Measurements from ENCODE around the gene RNF217. TPM values are rescaled to one million over a fixed set of nuclear protein-coding genes. Genes with fewer than 3 reads are reported as not detected.
"Not testable (repeated sequence)": the region's sequence is repeated elsewhere in the genome, so short reads cannot be mapped to it uniquely, and the experiment has no call there.

RNF217 gene
- total RNA-seq, 1 donor from 2014 or later: 0.64 TPM

DNA sequence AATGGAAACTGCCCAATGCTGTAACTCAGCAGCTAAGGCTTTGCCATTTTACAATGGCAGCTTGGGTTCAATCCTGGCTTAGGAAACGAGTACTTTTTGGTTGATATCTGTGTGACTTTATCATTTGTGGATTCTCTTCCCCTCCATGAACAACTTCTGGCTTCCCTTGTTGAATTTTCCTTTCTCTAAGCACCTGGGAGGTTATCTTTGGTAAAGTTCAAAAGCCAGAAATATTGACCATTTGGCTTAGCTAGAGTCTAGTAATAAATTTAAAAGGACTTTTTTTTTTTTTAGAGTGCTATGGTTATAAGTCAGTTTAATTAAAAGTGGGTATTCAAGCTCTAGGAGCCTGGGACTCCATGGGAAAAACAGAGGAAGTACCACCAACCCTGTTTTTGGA lies 159.7 kb downstream of the RNF217 start:
- intact Hi-C loops (cut with micrococcal nuclease): no loop called here

DNA sequence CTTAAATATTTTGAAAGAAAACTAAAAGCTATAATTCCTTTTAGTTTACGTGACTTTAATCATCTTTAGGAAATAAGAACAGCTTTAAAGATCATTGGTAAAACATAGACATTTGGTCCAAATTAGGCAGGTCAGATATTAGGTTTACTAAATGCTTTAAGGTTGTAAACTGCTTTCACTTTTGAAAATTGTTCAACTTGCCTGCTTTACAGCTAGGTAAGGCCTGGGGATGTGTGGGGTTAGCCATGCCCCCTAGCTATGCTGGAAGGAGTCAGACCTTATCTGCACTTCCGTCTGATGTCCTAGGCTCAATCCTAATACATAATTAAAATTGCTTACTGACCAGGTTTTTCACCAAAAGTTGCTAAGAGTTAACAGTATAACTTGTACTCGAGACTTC lies 160.8 kb downstream of the RNF217 start:
- intact Hi-C loops (cut with micrococcal nuclease): no loop called here

DNA sequence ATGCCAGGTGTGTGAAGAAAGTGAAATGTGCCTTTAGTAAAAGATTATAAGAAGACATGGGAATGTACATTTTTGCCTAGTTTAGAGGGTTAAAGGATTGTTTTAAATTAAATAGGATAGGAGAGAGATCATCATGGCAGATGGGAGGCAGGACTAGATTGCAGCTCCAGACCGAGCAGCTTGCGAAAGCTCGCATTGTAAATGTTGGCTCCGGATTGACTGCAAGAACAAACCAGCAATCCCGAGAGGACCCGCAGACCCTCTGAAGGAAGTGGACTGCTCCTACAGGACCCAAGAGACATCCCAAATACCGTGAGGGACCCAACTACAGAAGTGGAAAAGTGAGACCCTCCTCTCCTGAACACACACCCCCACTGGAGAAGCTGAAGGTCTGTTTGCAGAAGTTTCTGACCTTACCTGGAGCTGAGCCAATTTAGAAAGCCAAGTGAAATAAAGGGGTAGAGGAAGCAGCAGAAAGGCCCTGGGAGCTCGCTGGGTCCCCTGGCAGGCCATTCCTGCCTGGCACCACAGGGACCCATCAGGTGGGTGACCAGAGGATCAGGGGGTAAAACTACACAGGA lies 161.3 kb downstream of the RNF217 start:
- intact Hi-C loops (cut with micrococcal nuclease): no loop called here

DNA sequence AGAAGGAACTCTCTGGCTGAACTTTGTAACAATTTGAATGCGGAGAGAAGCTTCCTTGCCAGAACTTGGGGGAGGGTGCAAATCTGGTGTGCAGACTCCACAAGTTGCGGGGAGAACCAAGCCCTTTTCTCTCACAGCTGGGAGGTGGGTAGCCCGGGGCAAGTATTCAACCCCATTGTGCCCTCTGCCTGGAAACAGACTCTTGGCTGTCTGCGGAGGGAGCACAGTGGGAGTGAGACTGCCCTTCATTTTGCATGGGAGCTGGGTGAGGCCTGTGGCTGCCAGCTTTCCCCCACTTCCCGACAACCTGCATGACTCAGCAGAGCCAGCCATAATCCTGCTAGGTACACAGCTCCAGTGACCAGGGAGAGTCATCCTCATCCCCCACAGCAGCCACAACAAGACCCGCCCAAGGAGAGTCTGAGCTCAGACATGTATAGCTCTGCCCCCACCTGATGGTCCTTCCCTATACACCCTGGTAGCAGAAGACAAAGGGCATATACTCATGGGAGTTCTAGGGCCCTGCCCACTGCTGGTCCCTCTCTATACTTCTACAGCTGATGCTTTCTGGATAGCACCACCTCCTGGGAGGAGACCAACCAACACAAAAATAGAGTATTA lies 161.9 kb downstream of the RNF217 start:
- intact Hi-C loops (cut with micrococcal nuclease): no loop called here

DNA sequence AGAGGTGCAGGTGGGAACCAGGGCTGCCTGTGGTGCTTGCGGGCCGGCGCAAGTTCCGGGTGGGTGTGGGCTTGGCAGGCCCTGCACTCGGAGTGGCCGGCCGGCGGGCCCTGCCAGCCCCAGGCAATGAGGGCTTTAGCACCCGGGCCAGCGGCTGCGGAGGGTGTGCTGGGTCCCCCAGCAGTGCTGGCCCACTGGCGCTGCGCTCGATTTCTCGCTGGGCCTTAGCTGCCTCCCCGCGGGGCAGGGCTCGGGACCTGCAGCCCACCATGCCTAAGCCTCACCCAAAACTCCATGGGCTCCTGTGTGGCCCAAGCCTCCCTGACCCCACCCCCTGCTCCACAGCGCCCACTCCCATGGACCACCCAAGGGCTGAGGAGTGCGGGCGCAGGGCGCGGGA lies 163.6 kb downstream of the RNF217 start:
- intact Hi-C loops (cut with micrococcal nuclease): not testable (repeated sequence)

DNA sequence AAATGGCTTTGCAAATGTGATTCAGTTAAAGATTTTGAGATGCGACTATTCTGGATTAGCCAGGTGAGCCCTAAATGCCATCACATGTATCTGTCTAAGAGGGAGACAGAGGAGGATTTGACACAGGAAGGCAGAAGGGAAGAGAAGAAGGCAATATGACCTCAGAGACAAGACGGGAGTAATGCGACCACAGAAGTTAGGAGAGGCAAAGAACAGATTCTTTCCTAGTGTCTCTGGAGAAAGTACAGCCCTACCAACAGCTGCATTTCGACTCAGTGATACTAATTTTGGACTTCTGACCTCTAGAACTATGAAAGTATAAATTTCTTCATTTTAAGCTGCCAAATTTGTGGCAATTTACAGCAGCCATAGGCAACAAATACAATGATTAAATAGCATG lies 167.1 kb downstream of the RNF217 start:
- intact Hi-C loops (cut with micrococcal nuclease): no loop called here

DNA sequence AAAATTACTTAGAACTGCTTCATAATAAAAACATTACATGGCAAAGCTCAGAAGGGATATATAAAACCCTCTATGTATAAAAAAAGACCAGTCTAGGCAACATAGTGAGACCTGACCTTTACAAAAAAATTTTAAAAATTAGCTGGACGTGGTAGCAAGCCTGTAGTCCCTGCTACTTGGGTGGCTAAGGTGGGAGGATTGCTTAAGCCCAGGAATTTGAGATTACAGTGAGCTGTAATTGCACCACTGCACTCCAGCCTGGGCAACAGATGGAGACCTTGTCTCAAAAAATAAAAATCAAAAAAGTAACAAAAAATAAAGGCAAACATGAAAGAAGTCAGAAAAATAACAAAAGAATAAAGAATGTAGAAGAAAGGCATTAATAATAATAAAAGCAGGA lies 169.8 kb downstream of the RNF217 start:
- intact Hi-C loops (cut with micrococcal nuclease): no loop called here

DNA sequence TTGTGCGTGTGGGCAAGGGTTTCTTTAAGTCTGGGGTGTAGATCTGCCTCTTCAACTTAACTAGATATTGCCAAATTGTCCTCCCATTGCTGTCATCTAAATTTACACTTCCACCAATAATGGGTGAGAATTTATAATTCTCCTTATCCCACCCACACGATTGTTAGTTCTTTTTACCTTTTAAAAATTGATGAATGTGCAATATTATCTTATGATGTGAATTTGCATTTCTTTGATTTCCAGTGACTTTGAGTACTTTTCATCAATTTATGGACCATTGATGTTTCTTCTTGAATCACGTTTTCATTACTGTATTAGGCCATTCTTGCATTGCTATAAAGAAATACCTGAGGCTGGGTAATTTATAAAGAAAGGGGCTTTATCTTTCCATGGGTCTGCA lies 174.1 kb downstream of the RNF217 start:
- intact Hi-C loops (cut with micrococcal nuclease): no loop called here

DNA sequence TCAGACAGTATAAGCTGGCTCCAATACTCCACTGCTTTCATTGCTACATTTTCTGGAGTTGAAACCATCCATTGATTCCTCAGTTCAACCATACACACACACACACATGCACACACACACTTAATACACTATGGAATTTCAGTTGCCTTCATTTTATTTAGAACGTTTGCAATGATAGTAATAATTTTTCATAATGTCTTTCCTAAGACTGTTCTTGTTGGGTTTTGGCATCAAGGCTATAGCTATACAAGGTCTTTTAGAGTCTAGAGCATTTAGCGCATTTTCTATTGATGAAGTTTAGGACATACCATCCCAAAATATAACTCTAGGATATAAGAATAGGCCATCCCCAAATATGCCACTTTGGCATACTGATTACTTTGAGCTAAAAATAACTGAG lies 175.8 kb downstream of the RNF217 start:
- intact Hi-C loops (cut with micrococcal nuclease): no loop called here

DNA sequence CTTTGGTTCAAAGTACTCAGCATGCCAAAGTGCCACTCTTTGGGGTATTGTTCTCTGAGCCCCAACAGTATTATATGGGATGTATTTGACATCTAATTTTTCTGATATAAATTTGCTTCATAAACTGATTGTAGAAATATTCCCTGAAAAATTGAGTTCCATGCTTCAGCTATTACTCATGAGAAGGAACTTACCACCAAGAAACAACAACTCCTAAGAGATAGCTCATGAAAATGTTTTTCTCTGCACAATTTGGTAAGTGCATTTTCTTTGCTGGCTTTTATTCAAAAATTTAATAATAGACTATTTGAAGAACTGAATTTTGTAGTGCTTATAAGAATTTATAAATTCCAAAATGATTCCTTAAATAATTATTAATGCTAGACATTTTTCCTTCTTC lies 178.6 kb downstream of the RNF217 start:
- intact Hi-C loops (cut with micrococcal nuclease): no loop called here

Other genes starting within 250 kb of the RNF217 start
- not detected in 2 replicates for gene TPD52L1, start 191.3 kb downstream of the RNF217 start, total RNA-seq

Data from T-helper 2 cell treated with Interferon-gamma antibody and Interleukin-4, amounts not matched to agents 100 ng/mL and 5 ng/mL, for 36 hours (primary cell).